ENCODE measurements around the gene PTGIS.

DNA sequence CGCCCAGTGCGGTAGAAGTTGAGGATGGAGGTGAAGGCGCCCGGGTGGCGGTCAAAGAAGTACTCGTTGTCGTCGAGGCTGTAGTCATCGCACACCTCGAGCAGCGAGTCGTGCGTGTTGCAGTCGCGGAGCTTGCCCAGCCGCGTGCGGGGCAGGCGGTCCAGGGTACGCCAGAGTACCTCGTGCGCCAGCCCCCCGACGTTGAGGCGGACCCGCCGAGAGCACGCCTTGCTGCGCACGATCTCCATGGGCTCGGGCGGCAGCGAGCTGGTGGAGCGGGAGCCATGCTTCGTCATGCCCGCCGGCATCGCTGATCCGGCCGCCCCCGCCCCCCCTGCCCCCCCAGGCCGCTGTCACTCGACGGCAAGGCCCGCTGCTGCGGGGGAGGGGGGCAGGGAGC, 85.8 kb downstream of the PTGIS start:
- TF ChIP-seq RAD21 (IDR thresholded peaks at IDR 0.05; ENCODE audit: low read depth) (no peak), EP300 (IDR thresholded peaks at IDR 0.05; ENCODE audit: borderline replicate concordance) (no peak), ZBTB7A (IDR thresholded peaks at IDR 0.05; ENCODE audit: low read depth) (no peak), YY1 (IDR thresholded peaks at IDR 0.05; ENCODE audit: low read depth) (no peak), FOXM1 (IDR thresholded peaks at IDR 0.05; ENCODE audit: borderline replicate concordance, low read depth) (no peak), TAF1 (IDR thresholded peaks at IDR 0.05; ENCODE audit: low read depth) (no peak), CREB1 (IDR thresholded peaks at IDR 0.05; ENCODE audit: low read depth) (no peak), CEBPB (IDR thresholded peaks at IDR 0.05) (no peak), EGR1 (IDR thresholded peaks at IDR 0.05) (no peak), NFIC (IDR thresholded peaks at IDR 0.05) (no peak), TCF12 (IDR thresholded peaks at IDR 0.05; ENCODE audit: low read depth) (no peak)
- TF ChIP-seq, protein P1, sequence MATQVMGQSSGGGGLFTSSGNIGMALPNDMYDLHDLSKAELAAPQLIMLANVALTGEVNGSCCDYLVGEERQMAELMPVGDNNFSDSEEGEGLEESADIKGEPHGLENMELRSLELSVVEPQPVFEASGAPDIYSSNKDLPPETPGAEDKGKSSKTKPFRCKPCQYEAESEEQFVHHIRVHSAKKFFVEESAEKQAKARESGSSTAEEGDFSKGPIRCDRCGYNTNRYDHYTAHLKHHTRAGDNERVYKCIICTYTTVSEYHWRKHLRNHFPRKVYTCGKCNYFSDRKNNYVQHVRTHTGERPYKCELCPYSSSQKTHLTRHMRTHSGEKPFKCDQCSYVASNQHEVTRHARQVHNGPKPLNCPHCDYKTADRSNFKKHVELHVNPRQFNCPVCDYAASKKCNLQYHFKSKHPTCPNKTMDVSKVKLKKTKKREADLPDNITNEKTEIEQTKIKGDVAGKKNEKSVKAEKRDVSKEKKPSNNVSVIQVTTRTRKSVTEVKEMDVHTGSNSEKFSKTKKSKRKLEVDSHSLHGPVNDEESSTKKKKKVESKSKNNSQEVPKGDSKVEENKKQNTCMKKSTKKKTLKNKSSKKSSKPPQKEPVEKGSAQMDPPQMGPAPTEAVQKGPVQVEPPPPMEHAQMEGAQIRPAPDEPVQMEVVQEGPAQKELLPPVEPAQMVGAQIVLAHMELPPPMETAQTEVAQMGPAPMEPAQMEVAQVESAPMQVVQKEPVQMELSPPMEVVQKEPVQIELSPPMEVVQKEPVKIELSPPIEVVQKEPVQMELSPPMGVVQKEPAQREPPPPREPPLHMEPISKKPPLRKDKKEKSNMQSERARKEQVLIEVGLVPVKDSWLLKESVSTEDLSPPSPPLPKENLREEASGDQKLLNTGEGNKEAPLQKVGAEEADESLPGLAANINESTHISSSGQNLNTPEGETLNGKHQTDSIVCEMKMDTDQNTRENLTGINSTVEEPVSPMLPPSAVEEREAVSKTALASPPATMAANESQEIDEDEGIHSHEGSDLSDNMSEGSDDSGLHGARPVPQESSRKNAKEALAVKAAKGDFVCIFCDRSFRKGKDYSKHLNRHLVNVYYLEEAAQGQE (IDR thresholded peaks at IDR 0.05; ENCODE audit: low read depth): no peak
- TF ChIP-seq, protein P2, sequence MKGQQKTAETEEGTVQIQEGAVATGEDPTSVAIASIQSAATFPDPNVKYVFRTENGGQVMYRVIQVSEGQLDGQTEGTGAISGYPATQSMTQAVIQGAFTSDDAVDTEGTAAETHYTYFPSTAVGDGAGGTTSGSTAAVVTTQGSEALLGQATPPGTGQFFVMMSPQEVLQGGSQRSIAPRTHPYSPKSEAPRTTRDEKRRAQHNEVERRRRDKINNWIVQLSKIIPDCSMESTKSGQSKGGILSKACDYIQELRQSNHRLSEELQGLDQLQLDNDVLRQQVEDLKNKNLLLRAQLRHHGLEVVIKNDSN (IDR thresholded peaks at IDR 0.05): no peak
- TF ChIP-seq, protein P3, sequence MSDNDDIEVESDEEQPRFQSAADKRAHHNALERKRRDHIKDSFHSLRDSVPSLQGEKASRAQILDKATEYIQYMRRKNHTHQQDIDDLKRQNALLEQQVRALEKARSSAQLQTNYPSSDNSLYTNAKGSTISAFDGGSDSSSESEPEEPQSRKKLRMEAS (IDR thresholded peaks at IDR 0.05): no peak

Measured in Ishikawa (cell line).